Panc1 (cell line): ENCODE measurements around the gene RNF220. TPM values are rescaled to one million over a fixed set of nuclear protein-coding genes. Genes with fewer than 3 reads are reported as not detected.

Experiments
- ATAC-seq: fragments of 200-7000 bp; cut with Tn5 transposase; 2 replicates; pipeline ENCODE4 v1.9.1; 2020; ENCODE audit warnings: mild to moderate bottlenecking, moderate library complexity
- BruUV-seq: library from RNA; stranded (reverse); fragments of 400-500 nt; replicated peaks from 2 replicates; lab custom pipeline; 2021; lab: Mats Ljungman, UMichigan
- CTCF ChIA-PET: fragments of 300-600 bp; sonication (Branson Sonifier 250); formaldehyde crosslinking; loops from one replicate; lab custom pipeline; 2022; ENCODE audit warnings: antibody characterized with exemption; lab: Charles Lee
- POLR2A ChIA-PET: fragments of 300-600 bp; sonication (Branson Sonifier 250); formaldehyde crosslinking; loops from one replicate; lab custom pipeline; 2022; ENCODE audit warnings: antibody characterized with exemption; lab: Charles Lee
- DNase-seq: peaks from one replicate; pipeline ENCODE4 v3.0.0-alpha.2; 2010; ENCODE audit warnings: low read depth, low spot score
- H3K27ac ChIP-seq: 2 replicates; pipeline ENCODE4 v1.5.1; 2011; ENCODE audit warnings: mild to moderate bottlenecking, low read length, inconsistent platforms
- H3K27me3 ChIP-seq: fragments of 200-500 bp; sonication (Bioruptor generic); 2 replicates; pipeline ENCODE4 v1.6.0; 2014; ENCODE audit warnings: low read length, inconsistent platforms; ENCODE audit not compliant: control insufficient read depth, insufficient read depth
- H3K36me3 ChIP-seq: fragments of 200-500 bp; sonication (Bioruptor generic); 2 replicates; pipeline ENCODE4 v1.5.1; 2014; ENCODE audit warnings: inconsistent platforms, mild to moderate bottlenecking, low read length, moderate library complexity; ENCODE audit not compliant: control insufficient read depth, insufficient read depth
- H3K4me1 ChIP-seq: 2 replicates; pipeline ENCODE4 v1.5.1; 2011; ENCODE audit warnings: inconsistent platforms, mild to moderate bottlenecking, low read length, moderate library complexity; ENCODE audit not compliant: control insufficient read depth, insufficient read depth
- H3K4me3 ChIP-seq, 2 experiments: 2 replicates each; pipeline ENCODE4 v1.5.1; 2011 to 2012; ENCODE audit warnings: low read depth in 2 of 2, low read length in 2 of 2, mild to moderate bottlenecking in 2 of 2, inconsistent platforms in 1 of 2, moderate library complexity in 1 of 2
- H3K9me3 ChIP-seq: fragments of 200-500 bp; sonication (Bioruptor generic); 2 replicates; pipeline ENCODE4 v1.5.1; 2014; ENCODE audit warnings: low read depth, mild to moderate bottlenecking, inconsistent platforms, low read length, moderate library complexity; ENCODE audit not compliant: control insufficient read depth, insufficient read depth
- CTCF ChIP-seq: fragments of 450-650 bp; IDR thresholded peaks from 2 replicates; pipeline ENCODE4 v1.5.1; 2017; ENCODE audit warnings: mild to moderate bottlenecking
- POLR2AphosphoS5 ChIP-seq: IDR thresholded peaks from 2 replicates; pipeline ENCODE4 v1.6.1; 2012; ENCODE audit warnings: mild to moderate bottlenecking, low read depth, low read length, moderate library complexity
- SIN3A ChIP-seq: IDR thresholded peaks from 2 replicates; pipeline ENCODE4 v1.6.1; 2012; ENCODE audit warnings: low read depth, mild to moderate bottlenecking, low read length, moderate library complexity, borderline replicate concordance; ENCODE audit not compliant: insufficient read depth
- TCF7L2 ChIP-seq: IDR thresholded peaks from 2 replicates; pipeline ENCODE4 v1.6.1; 2011; ENCODE audit warnings: mild to moderate bottlenecking, low read depth, low read length, inconsistent platforms
- in situ Hi-C: cut with HindIII; loops from 2 replicates; pipeline ENCODE4 v1.10.0; 2016; ENCODE audit warnings: low sequenced_read_pairs, low pct_unique_long_range_greater_than_20kb
- intact Hi-C: fragments of 100-400 bp; cut with micrococcal nuclease; formaldehyde crosslinking; loops from one replicate; pipeline ENCODE4 v1.10.0; 2022; ENCODE audit not compliant: unreplicated experiment
- total RNA-seq: library from RNA; stranded (reverse); gene quantifications from one replicate; pipeline ENCODE4 v1.2.1, GENCODE V29; 2021; ENCODE audit not compliant: unreplicated experiment
- TF ChIP-seq, protein P1 (sequence below), 2 experiments: IDR thresholded peaks; 2 replicates each; pipeline ENCODE4 v1.6.1; 2011 to 2012; ENCODE audit warnings: low read depth in 2 of 2, control low read depth in 1 of 2, low read length in 1 of 2, mild to moderate bottlenecking in 1 of 2, moderate library complexity in 1 of 2; ENCODE audit not compliant: insufficient read depth in 1 of 2

The RNF220 gene
- total RNA-seq, 1 experiment from 2014 or later: 64.9 TPM

- no peaks in the 10 kb centered on the region for H3K36me3 ChIP-seq
- peaks cover 8% of the 10 kb centered on the region for H3K4me1 ChIP-seq
- no peak overlapping the region for H3K4me3 ChIP-seq
- H3K27me3 ChIP-seq: no peaks in the 10 kb centered on the region
- intact Hi-C loops: no loop called here
- TF ChIP-seq SIN3A: no peak
- no peak for TF ChIP-seq TCF7L2
- TF ChIP-seq CTCF: no peak
- TF ChIP-seq, protein P1, sequence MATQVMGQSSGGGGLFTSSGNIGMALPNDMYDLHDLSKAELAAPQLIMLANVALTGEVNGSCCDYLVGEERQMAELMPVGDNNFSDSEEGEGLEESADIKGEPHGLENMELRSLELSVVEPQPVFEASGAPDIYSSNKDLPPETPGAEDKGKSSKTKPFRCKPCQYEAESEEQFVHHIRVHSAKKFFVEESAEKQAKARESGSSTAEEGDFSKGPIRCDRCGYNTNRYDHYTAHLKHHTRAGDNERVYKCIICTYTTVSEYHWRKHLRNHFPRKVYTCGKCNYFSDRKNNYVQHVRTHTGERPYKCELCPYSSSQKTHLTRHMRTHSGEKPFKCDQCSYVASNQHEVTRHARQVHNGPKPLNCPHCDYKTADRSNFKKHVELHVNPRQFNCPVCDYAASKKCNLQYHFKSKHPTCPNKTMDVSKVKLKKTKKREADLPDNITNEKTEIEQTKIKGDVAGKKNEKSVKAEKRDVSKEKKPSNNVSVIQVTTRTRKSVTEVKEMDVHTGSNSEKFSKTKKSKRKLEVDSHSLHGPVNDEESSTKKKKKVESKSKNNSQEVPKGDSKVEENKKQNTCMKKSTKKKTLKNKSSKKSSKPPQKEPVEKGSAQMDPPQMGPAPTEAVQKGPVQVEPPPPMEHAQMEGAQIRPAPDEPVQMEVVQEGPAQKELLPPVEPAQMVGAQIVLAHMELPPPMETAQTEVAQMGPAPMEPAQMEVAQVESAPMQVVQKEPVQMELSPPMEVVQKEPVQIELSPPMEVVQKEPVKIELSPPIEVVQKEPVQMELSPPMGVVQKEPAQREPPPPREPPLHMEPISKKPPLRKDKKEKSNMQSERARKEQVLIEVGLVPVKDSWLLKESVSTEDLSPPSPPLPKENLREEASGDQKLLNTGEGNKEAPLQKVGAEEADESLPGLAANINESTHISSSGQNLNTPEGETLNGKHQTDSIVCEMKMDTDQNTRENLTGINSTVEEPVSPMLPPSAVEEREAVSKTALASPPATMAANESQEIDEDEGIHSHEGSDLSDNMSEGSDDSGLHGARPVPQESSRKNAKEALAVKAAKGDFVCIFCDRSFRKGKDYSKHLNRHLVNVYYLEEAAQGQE (IDR thresholded peaks at IDR 0.05; ENCODE audit: insufficient read depth in 1 of 2, low read depth in 2 of 2, low read length in 1 of 2): no peak
- TF ChIP-seq POLR2AphosphoS5: no peak
- BruUV-seq: no TSS peak
- H3K27ac ChIP-seq: no peak overlapping the region
- CTCF ChIA-PET: no interaction called here
- POLR2A ChIA-PET: no interaction called here
- H3K9me3 ChIP-seq: no peaks in the 10 kb centered on the region
- in situ Hi-C loops: no loop called here
- DNase-seq: no peak
- ATAC-seq: no peak
Measured at GRCh38 chr1:44565833-44566232, 160.8 kb downstream of the RNF220 start.

DNA sequence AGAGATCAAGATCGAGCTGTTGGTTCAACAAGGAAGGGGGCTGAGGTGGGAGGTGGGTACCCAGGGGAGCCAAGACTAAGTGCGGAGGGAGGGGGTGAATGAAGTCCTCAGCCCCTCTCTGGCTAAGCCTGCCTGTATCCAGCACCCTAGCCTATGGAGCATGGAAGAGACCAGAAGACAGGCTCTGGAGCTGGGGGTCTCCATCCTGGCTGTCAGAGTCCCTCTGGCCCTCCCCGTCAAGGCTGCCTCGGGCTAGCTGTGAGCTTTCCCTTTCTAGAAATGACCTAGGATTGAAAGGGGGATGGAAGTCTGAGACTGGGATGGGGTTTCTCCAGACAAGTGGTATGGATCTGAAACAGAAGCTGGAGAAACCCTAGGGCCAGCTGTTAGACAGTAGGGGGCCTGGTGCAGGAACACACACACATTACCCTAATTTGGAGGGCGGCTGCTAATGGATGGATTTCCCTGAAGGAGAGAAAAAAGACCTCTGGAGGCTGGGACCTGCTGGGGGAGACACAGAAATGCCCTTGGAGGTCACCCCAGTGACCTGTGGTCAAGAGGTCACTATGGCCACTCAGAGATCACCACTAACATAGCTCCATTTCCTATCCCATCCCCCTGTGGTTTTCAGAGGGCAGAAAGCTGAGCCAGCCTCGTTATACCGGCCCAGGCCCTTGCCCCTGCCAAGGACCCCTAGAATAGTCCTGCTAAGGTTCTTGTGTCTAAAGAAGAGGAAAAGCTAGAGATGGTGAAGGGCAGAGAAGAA, 161.4 kb downstream of the RNF220 start:
- H3K4me3 ChIP-seq: no peak overlapping the region
- in situ Hi-C loops (no loop called here), intact Hi-C loops (no loop called here)
- ATAC-seq (no peak), DNase-seq (no peak)
- no peaks in the 10 kb centered on the region for H3K9me3 ChIP-seq
- no peaks in the 10 kb centered on the region for H3K27me3 ChIP-seq
- TF ChIP-seq SIN3A: no peak
- TF ChIP-seq, protein P1 (IDR thresholded peaks at IDR 0.05; ENCODE audit: insufficient read depth in 1 of 2, low read depth in 2 of 2, low read length in 1 of 2): no peak
- TF ChIP-seq TCF7L2: no peak
- TF ChIP-seq CTCF: no peak
- TF ChIP-seq POLR2AphosphoS5: no peak
- ChIA-PET POLR2A (no interaction called here), CTCF (no interaction called here)
- no TSS peak for BruUV-seq
- H3K27ac ChIP-seq: no peak overlapping the region
- no peaks in the 10 kb centered on the region for H3K36me3 ChIP-seq
- peaks cover 8% of the 10 kb centered on the region for H3K4me1 ChIP-seq
